ENCODE measurements around the gene C13orf42. TPM values are rescaled to one million over a fixed set of nuclear protein-coding genes. Genes with fewer than 3 reads are reported as not detected.

Gene C13orf42
- total RNA-seq, 4 donors from 2014 or later, result not detected

- no peaks in the 10 kb centered on the region for H3K4me1 ChIP-seq
- intact Hi-C loops (cut with DNase I; ENCODE audit: low total_unique reads), result no loop called here
- H3K27ac ChIP-seq, result no peak overlapping the region
- no peaks in the 10 kb centered on the region for H3K27me3 ChIP-seq
- TF ChIP-seq CTCF (IDR thresholded peaks at IDR 0.05) (no peak), POLR2A (IDR thresholded peaks at IDR 0.05) (no peak), EP300 (IDR thresholded peaks at IDR 0.05; ENCODE audit: low read depth) (no peak), POLR2AphosphoS5 (IDR thresholded peaks at IDR 0.05) (no peak)
- H3K9me3 ChIP-seq, result no peaks in the 10 kb centered on the region
- in situ Hi-C loops (cut with MboI; ENCODE audit: low pct_ligation_motif_present in 1 of 4, low pct_unique_long_range_greater_than_20kb in 1 of 4, low sequenced_read_pairs in 3 of 4), result no loop called here
- no peak for DNase-seq
- no peak overlapping the region for H3K4me3 ChIP-seq
- WGBS, 2 donors (ENCODE audit: low coverage in 1 of 2), result 71 to 78% methylated on average over 4 of the region's 4 CpGs
- no peaks in the 10 kb centered on the region for H3K36me3 ChIP-seq
These were observed 13.6 kb downstream of the C13orf42 start for GRCh38 chr13:51097353-51098043.

GRCh38 chr13:51096131-51096530, 14.9 kb downstream of the C13orf42 start:
- H3K27ac ChIP-seq, result no peak overlapping the region
- intact Hi-C loops (cut with DNase I; ENCODE audit: low total_unique reads), result no loop called here
- no peak for DNase-seq
- TF ChIP-seq POLR2A (IDR thresholded peaks at IDR 0.05) (no peak), POLR2AphosphoS5 (IDR thresholded peaks at IDR 0.05) (no peak), CTCF (IDR thresholded peaks at IDR 0.05) (no peak), EP300 (IDR thresholded peaks at IDR 0.05; ENCODE audit: low read depth) (no peak)
- in situ Hi-C loops (cut with MboI; ENCODE audit: low pct_ligation_motif_present in 1 of 4, low pct_unique_long_range_greater_than_20kb in 1 of 4, low sequenced_read_pairs in 3 of 4), result no loop called here
- H3K4me3 ChIP-seq, result no peak overlapping the region
- no peaks in the 10 kb centered on the region for H3K9me3 ChIP-seq
- no peaks in the 10 kb centered on the region for H3K27me3 ChIP-seq
- H3K36me3 ChIP-seq, result no peaks in the 10 kb centered on the region
- 83% methylated on average over 1 of the region's 1 CpG; no CpG with 5 or more reads in 1 of the 2 donors for WGBS, 2 donors (ENCODE audit: low coverage in 1 of 2)
- H3K4me1 ChIP-seq, result no peaks in the 10 kb centered on the region

- no peak overlapping the region for H3K4me3 ChIP-seq
- no peak overlapping the region for H3K27ac ChIP-seq
- intact Hi-C loops (cut with DNase I; ENCODE audit: low total_unique reads), result no loop called here
- H3K36me3 ChIP-seq, result no peaks in the 10 kb centered on the region
- 86 to 94% methylated on average over 4 of the region's 4 CpGs for WGBS, 2 donors (ENCODE audit: low coverage in 1 of 2)
- DNase-seq, result no peak
- in situ Hi-C loops (cut with MboI; ENCODE audit: low pct_ligation_motif_present in 1 of 4, low pct_unique_long_range_greater_than_20kb in 1 of 4, low sequenced_read_pairs in 3 of 4), result no loop called here
- no peaks in the 10 kb centered on the region for H3K4me1 ChIP-seq
- TF ChIP-seq POLR2AphosphoS5 (IDR thresholded peaks at IDR 0.05), result no peak
- no peak for TF ChIP-seq EP300 (IDR thresholded peaks at IDR 0.05; ENCODE audit: low read depth)
- no peak for TF ChIP-seq CTCF (IDR thresholded peaks at IDR 0.05)
- TF ChIP-seq POLR2A (IDR thresholded peaks at IDR 0.05), result no peak
- H3K9me3 ChIP-seq, result no peaks in the 10 kb centered on the region
- no peaks in the 10 kb centered on the region for H3K27me3 ChIP-seq
These were observed 17.5 kb downstream of the C13orf42 start for GRCh38 chr13:51093574-51093973.

- no peak for TF ChIP-seq EP300 (IDR thresholded peaks at IDR 0.05; ENCODE audit: low read depth)
- no peak for TF ChIP-seq POLR2AphosphoS5 (IDR thresholded peaks at IDR 0.05)
- no peak for TF ChIP-seq POLR2A (IDR thresholded peaks at IDR 0.05)
- no peak for TF ChIP-seq CTCF (IDR thresholded peaks at IDR 0.05)
- 63 to 77% methylated on average over 2 to 4 of the region's 4 CpGs for WGBS, 2 donors (ENCODE audit: low coverage in 1 of 2)
- Histone ChIP-seq H3K4me1 (no peaks in the 10 kb centered on the region), H3K4me3 (no peak overlapping the region), H3K27me3 (no peaks in the 10 kb centered on the region), H3K9me3 (no peaks in the 10 kb centered on the region), H3K27ac (no peak overlapping the region), H3K36me3 (no peaks in the 10 kb centered on the region)
- in situ Hi-C loops (cut with MboI; ENCODE audit: low pct_ligation_motif_present in 1 of 4, low pct_unique_long_range_greater_than_20kb in 1 of 4, low sequenced_read_pairs in 3 of 4), result no loop called here
- no peak for DNase-seq
- intact Hi-C loops (cut with DNase I; ENCODE audit: low total_unique reads), result no loop called here
These were observed 19.2 kb downstream of the C13orf42 start for GRCh38 chr13:51091839-51092238.
